CD4-positive, alpha-beta T cell treated with Interleukin-17A for 1 hour (primary cell): Measurements from ENCODE around the gene ZBTB42.
A peak's percentile ranks its signal among the peaks of the same experiment; 100 is the strongest.

Experiments
- DNase-seq: peaks from one replicate; pipeline ENCODE4 v3.0.0-alpha.2; 2020

ZBTB42 gene

DNA sequence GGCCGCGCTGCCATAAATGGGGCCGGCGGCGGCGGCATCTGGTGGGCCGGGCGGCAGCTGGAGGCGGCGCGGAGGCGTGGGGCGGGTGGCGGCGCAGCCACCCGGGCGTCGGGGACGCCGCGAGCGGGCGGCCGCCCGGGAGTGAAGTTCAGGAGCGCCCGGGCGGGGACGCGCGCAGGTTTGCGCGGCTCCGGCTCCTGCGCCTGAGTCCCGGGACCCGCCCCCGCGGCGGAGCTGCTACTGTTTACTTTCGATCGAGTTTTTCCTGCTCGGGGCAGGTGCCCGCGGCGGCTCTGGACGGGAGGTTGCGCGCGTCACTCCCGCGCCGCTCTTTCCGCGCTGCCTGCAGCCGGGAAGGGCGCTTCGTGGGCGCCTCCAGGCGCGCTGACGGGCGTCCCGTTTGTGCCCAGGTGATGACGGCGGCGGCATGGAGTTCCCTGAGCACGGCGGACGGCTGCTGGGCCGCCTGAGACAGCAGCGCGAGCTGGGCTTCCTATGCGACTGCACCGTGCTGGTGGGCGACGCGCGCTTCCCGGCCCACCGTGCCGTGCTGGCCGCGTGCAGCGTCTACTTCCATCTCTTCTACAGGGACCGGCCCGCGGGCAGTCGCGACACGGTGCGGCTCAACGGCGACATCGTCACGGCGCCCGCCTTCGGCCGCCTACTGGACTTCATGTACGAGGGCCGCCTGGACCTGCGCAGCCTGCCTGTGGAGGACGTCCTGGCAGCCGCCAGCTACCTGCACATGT lies at the start of gene ZBTB42:
ZBTB42 (plus strand) TSS at position 331 of the 749 bp plus-strand sequence; CDS start at position 428, 97 bp downstream.
- peak; percentile 79 for DNase-seq

DNA sequence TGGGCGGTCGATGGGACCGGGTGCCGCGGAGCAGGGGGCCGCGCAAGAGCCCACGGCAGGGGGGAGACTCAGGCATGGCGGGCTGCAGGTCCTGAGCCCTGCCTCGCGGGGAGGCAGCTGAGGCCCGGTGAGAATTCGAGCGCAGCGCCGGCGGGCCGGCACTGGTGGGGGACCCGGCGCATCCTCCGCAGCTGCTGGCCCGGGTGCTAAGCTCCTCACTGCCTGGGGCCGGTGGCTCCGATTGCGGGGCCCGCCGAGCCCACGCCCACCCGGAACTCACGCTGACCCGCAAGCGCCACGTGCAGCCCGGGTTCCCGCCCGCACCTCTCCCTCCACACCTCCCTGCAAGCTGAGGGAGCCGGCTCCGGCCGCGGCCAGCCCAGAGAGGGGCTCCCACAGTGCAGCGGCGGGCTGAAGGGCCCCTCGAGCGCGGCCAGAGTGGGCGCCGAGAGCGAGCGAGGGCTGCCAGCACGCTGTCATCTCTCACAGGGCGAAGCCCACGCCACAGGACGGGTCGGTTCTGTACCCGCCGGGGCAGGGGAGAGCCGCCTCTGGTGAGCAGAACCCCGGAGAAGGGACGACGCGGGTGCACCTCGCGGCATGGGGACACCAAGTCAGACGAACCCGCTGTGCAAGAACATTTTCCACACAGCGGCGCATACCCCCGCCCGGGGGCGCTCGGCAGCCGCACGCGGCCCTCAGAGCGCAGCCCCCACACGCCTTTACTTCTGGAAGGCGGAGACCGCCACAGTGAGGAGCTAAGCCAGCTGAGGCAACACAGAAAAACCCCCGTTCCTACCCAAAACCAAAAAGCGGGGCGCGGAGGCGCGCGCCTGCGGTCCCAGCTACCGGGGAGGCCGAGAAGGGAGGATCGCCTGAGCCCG lies 49.1 kb upstream of the ZBTB42 start:
- no peak for DNase-seq

DNA sequence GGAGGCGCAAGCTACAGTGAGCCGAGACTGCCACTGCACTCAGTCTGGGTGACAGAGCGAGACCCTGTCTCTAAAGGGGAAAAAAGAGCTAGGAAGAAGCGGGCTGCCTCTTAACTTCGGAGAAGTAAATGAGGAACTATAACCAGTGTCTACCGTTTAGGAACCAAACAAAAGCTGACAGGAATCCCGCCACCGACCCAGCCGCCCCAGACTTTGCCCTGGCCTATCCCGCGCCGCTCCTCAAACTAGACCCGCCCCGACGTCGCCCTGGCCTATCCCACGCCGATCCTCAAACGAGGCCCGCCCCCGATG lies 48.5 kb upstream of the ZBTB42 start:
- DNase-seq: no peak

DNA sequence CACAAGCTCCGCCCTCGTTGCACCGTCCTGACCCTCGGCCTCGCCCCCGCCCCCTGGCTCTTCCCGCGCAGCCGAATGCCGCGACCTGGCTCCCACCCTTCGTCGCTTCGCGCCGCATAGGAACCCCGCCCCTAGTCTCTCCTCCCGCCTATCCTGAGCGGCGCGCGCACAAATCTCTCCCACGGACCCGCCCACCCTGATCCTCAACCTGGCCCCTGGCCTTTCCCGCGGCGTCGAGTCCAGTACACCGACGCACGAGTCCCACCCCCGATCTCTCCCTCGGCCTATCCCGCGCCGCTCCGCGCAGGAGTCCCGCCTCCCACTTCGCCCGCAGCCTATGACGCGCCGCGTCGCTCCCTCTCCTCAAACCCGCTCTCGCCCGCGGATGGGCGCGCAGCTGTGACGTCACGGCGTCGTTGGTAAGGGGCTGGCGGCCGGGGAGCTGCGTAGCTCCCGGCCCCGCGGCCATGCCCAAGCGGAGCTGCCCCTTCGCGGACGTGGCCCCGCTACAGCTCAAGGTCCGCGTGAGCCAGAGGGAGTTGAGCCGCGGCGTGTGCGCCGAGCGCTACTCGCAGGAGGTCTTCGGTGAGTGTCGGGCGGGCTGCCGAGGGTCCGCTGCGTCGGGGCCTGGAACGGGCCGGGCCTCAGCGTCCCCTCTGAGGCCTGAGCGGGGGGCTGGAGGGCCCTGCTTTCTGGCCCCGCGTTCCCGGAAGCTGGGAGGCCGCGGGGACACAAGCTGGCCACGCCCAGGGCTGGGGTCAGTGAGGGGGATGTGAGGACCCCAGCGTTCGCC lies 48.0 kb upstream of the ZBTB42 start, which contains the start of gene SIVA1:
SIVA1 (plus strand) TSS at position 413 of the 793 bp plus-strand sequence; CDS start at position 468, 55 bp downstream.
- DNase-seq: peak; percentile 99

DNA sequence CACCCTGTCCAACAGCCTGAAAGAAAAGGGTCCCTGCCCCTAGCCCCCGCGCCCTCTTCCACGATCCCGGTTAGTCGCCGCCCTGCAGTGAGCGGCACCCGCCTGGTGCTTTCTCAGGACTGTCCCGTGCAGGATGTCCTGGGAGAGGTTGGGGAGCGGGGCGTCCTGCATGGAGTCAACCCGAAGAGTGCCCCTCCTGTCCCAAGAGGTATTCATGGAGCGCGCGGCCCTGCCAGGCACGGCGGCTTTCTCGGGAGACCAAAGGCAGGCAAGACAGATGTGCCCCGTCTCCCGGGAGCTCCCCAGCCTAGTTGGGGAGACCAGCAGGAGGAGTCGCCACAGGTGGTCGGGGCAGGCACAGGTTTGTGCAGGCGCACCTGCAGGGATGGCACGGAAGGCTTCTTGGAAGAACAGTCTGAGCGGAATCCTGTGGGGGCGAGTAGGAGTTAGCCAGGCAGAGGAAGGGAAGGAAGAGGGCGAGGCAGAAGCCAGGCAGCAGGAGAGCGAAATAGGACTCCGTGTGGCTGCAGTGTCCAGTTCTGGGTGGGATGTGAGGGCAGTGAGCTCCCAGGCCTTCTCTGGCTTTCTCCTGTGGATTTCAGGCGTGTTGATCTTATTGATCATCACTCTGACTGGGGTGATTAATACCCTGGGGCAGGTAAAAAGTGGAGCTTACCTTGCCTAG lies 47.2 kb upstream of the ZBTB42 start:
- no peak for DNase-seq

DNA sequence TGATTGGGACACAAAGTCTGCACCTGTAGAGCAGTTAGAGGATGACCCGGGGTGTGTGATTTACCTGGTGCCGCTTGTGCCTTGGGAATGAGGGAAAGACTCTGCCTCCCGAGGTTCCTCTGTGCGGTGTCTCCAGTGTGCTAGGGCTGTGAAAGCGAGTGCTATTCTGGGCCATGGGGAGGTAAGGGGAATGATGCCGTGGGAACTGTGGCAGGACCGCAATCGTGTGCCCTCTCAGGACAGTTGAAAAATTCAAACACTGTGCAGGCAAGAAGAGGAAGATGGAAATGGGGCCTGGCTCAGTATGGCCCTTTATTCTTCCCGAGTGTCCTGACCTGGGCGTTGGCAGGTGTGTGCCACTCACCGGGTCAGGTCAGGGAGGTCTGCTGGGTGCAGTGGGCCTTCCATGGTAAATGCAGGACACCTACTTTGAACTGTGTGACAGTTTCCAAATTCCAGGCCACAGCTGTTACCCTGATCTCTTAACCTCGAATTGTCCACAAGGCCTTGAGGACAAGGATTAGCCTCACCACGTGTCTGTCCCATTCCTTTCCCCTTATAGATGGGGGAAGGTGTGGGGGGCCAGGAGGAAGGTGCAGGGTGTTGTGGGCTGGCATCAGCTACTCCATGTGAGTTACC lies 46.6 kb upstream of the ZBTB42 start:
- no peak for DNase-seq

DNA sequence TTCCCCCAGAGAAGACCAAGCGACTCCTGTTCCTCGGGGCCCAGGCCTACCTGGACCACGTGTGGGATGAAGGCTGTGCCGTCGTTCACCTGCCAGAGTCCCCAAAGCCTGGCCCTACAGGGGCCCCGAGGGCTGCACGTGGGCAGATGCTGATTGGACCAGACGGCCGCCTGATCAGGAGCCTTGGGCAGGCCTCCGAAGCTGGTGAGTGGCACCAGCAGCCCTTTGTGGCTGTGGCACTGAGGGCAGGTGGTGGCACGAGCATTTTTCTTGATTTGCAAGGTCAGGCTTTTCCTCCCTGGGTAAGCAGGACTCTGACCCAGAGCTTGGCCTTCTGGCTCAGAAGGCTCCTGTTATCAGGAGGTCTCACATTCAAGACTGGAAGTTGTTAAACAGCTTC lies 45.3 kb upstream of the ZBTB42 start:
- no peak for DNase-seq

DNA sequence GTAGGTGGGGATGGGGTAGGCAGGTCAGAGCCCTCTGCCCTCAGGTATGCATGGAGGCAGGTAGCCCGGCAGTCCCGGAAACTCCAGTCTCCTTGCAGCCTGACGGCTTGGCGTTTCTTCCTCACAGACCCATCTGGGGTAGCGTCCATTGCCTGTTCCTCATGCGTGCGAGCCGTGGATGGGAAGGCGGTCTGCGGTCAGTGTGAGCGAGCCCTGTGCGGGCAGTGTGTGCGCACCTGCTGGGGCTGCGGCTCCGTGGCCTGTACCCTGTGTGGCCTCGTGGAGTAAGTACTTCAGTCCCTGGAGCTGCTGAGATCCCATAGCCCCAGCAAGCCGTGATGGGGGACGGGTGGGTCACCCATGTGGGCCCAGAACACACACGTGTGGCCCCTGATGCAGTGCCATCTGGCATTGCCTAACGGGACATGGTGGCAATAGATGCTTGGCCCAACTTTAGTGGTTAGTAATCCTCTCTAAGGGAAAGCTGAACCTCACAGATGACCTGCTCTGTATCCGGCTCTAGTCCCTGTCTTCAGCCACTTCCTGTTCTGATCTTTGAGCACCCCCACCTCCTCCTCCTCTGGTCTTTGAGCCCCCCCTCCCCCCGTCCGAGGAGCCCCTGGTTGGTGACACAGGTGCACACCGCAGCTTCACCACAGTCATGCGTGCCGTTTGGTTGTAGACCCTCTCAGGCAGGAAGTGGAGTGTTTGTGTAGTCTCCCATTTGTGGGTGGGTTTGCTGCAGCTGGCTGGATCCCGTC lies 44.2 kb upstream of the ZBTB42 start:
- no peak for DNase-seq

DNA sequence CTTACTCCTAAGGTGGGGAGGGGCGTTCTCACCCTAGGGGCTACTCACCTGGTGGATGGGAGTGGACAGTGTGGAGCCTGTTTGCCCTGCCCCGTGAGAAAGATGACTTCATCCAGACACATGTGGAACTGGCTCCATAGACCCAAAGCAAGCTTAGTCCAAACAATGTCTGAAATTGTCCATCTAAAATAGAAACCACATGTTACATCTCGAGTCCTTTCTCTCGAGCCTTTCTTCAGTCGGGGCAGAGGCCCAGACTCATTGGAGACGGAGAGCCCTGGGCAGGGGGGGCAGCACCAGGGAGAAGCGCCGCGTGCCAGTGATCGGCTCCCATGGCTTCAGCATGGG lies 43.7 kb upstream of the ZBTB42 start:
- DNase-seq: no peak

DNA sequence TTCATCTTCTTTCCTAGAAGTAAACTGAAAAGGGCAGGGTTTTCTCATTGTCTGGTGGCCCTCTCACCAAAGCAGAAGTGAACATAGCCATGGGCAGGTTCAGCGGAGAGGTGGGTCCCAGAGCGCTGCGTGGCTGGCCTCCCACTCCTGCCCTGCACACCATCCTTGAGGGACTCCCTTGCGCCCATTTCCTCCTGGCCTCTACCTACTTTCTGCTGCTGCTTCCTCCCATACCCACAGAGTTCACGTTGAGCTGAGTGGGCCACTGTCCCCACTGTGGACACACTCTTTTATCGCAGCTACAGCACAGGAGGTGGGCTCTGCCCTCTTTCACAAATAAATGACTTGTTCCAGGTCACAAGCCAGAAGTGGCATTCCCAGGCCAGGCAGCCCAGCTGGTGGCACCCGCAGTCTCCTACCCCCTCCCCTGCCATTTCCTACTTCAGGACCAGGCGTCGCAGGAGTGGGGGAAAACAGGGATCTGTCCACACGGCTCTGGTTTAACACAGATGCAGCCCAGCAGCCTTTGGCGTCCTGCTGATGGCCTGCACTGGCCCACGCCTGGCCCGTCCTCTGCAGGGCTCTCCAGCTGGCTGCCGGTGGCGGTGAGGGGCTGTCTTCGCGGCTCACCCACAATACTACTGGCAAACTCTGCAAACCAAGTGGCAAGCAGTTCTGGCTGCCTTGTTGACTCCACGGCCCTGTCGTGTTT lies 43.1 kb upstream of the ZBTB42 start:
- DNase-seq: no peak

DNA sequence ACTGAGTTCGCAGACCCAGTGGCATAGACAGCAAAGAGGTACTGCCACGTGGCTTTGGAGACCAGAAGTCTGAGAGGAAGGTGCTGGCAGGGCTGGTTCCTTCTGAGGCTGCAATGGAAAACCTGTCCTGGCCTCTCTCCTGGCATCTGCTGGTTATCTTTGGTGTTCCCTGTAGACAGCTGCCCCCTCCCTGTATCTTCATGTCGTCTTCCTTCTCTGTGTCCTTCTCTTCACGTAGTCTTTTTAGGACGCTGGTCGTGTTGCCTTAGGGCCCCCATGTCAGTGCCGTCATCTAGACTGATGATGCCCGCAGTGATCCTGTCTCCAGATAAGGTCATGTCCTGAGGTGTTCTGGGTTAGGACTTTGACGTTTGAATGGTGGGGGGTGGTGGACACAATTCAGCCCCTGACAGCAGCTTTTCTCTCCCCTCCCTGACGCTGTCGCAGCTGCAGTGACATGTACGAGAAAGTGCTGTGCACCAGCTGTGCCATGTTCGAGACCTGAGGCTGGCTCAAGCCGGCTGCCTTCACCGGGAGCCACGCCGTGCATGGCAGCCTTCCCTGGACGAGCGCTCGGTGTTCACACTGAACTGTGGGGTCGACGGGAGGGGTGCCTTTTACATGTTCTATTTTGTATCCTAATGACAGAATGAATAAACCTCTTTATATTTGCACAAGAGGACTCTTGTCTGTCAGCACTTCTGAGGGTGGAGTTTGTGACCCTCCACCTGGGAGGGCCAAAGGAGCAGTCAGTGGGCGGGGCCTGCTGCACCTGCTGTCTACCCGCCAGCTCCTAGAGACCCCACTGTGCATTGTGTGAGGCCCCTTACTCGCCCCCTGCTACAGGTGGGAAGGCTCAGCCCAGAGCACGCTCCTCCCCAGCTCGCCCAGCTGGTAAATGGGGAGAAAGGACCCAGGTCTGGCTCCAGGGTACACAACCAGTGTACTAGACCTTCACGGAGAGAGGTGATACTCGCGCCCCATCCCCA lies 41.6 kb upstream of the ZBTB42 start:
- no peak for DNase-seq

DNA sequence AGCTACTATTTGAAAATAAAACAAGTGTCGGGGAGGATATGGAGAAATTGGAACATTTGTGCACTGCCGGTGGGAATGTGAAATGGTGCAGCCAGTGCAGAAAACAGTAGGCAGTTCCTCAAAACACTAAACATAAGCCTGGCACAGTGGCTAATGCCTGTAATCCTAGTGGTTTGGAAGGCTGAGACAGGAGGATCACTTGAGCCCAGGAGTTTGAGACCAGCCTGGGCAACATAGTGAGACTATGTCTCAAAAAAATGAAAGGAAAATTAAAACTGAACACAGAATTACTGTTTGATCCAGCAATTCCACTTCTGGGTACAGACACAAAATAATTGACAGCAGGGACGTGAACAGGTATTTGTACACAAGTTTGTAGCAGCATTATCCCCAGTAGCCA lies 35.4 kb upstream of the ZBTB42 start:
- DNase-seq: no peak

DNA sequence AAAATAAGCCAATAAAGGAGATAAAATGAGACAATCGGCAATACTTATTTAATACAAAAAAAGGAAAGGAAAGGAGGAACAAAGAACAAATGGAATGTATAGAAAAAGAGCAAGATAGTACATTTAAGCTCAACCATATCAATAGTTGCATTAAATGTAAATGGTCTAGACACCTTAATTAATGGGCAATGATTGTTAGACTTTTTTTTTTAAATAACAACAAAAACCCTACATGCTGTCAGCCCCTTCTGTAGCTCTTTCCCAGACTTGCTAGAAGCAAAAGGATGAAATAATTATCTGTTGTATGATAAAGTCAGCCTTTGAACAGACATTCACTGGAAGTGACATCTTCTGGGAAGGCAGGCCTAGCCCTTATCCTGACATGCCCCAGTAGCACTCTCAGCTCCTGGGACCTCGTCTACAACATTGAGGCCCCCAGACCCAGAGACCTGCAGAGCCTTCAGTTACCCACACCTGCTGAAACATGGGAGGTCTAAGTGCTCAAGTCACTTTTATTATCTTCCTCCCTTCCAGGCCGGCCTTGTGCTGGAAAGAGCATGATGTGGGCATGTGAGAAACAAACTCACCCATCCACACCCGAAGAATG lies 34.5 kb upstream of the ZBTB42 start:
- DNase-seq: no peak

DNA sequence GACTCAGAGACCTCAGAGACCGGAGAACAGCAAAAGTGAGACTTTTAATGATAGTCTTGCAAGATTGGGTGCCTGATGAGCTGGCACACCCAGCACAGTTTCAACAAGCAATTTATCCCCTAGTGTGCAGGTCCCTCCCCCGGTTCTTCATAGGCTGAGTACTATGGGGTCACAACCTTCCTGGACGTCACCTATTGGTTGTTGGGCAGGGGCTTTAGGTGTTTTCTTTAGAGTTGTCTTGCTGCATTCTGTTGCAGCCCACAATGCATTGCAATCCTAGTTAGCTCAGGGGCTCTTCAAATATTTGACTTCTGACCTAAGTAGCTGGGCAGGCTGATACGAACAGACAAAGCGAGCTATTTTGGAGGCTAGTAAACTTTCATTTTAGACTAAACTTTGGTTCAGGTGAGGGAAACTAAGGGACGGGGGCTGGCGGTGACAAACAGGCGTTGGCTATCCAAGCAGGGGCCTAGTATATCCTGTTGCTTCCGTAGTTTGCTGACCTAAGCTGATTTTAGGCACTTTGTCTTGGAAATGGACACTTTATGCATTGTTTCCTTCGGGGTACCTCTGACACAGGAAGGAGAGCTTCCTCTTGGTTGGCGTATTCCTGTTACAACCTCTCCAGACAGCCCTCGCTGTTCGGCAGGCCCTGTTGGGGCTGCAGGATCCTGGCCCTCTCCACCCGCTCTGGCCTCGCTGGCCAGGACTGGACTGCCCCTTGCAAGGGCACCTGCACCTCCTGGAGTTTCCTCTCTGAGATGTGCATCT lies 33.9 kb upstream of the ZBTB42 start:
- no peak for DNase-seq

DNA sequence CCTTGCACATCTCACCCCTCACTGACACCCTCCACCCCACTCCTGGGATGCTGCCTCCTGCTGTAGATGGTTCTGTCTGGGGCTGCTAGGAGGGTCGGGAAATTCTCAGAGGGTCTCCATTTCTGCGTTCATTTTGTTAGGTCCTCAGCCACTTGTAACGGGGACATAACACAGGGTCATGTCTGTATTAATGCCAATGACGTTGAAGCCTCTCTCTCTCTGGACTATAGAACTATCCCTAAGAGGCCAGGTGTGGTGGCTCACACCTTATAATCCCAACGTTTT lies 33.3 kb upstream of the ZBTB42 start:
- no peak for DNase-seq

DNA sequence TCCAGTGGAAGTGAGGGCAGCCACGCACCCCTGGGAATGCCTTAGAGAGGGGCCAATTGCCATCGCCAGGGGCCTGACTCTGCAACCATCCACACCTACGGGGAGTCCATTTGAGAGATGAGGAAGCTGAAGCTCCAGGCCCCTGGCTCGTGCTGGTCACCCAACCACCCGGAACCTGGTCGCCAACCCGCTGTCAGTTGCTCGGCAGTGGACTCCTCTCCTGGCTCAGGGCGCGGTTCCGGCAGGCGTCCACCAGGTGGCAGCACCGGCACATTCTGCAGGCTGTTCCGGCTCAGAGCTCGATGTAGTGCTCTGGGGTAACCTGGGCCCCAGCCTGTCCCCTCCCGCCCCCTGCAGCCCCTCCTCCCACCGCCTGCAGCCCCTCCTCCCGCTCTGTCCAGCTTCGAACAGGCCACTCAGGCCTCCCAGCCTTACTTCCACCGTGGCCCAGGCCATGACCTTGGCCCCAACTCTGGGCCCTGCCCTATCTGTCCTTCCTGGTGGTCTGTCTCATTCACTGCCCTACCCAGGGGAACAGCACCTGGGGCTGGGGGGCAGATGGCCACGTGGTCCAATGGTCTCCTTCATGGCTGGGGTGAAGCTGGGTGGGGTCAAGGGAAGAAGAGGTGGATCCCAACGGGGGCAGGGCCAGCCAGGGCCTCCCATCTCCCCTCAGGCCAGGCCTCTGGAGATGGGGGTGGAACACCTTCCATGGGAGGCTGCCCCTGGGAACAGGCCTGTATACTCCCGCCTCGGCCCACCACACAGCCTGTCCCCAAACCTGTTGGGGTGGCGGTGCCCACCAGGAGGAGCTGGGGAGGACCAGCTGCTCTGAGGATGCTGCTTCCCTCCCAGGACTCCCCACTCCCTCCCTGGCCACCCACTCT lies 32.2 kb upstream of the ZBTB42 start:
- DNase-seq: peak; percentile 91

DNA sequence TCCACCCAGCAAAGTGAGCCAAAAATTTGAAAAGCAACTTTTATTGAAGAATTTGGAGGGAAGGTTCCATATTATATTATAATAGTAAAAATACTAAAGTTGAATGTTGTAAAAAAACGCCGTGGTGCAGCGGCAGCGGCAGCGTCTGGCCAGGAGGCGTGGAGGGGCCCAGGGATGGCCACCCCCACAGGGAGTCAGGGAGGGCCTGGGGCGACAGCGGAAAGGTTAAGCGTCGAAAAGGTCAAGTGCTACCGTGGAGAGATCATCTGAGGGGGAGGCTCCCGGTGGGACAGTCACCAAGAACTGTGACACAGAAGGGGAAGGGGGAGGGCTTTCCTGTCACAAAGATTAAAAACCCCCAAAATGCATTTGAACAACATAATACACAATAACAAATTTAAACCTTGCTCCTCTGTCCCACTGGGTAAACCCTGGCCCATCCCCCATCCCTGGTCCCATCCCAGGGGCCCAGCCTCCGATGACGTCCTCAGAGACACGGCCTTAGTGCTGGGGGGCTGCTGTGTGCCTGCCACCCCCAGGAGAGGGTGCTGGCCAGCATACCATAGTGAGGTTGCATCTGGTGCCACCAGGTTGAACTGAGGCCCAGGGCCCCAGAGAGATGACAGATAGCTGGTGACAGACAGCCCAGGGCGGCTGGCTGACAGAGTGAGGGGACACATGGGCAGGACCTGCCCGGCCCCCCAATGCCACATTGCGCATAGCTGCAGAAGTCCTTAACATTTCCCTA lies 31.4 kb upstream of the ZBTB42 start:
- no peak for DNase-seq
